ENCODE results near the gene ZSCAN5A. TPM values are rescaled to one million over a fixed set of nuclear protein-coding genes. Genes with fewer than 3 reads are reported as not detected.
"Not testable (repeated sequence)": the region's sequence is repeated elsewhere in the genome, so short reads cannot be mapped to it uniquely, and the experiment has no call there.

The ZSCAN5A gene
- total RNA-seq, 3 donors from 2014 or later (not counting 1 experiment from before 2014, with no cell fraction given): 6.7 to 10.2 (median 7.9) TPM

GRCh38 chr19:56177564-56178243 is 136.9 kb downstream of the ZSCAN5A start:
- Mint-ChIP-seq H3K27ac (no peak overlapping the region), H3K36me3 (no peaks in the 10 kb centered on the region), H3K9me3 (no peaks in the 10 kb centered on the region), H3K27me3 (ENCODE audit: low read depth in 2 of 2) (peaks cover 4 to 6% of the 10 kb centered on the region in 2 donors), H3K4me3 (no peak overlapping the region), H3K4me1 (no peaks in the 10 kb centered on the region)
- Histone ChIP-seq H3K36me3 (ENCODE audit: control insufficient read depth, insufficient read depth, low read length) (no peaks in the 10 kb centered on the region), H3K27ac (ENCODE audit: low read length) (no peak overlapping the region), H3K4me1 (ENCODE audit: control insufficient read depth, insufficient read depth, low read length) (no peaks in the 10 kb centered on the region), H3K27me3 (ENCODE audit: control insufficient read depth, insufficient read depth, low read length) (no peaks in the 10 kb centered on the region), H3K4me3 (ENCODE audit: low read length) (no peak overlapping the region), H3K9me3 (ENCODE audit: control insufficient read depth, insufficient read depth, low read length) (no peaks in the 10 kb centered on the region)
- intact Hi-C loops (cut with micrococcal nuclease): loop anchor here (10.0 kb wide), 1 partner anchor 73 kb away; no protein-coding TSS in a partner anchor
- no peak for DNase-seq
- ATAC-seq: no peak
- TF ChIP-seq CTCF (IDR thresholded peaks at IDR 0.05): no peak
- WGBS (ENCODE audit: insufficient coverage): 68% methylated on average over 11 of the region's 11 CpGs

GRCh38 chr19:56176881-56177280 is 137.8 kb downstream of the ZSCAN5A start:
- H3K36me3 Mint-ChIP-seq: no peaks in the 10 kb centered on the region
- Histone ChIP-seq H3K27me3 (ENCODE audit: control insufficient read depth, insufficient read depth, low read length) (no peaks in the 10 kb centered on the region), H3K9me3 (ENCODE audit: control insufficient read depth, insufficient read depth, low read length) (no peaks in the 10 kb centered on the region), H3K4me1 (ENCODE audit: control insufficient read depth, insufficient read depth, low read length) (peaks cover 2% of the 10 kb centered on the region), H3K36me3 (ENCODE audit: control insufficient read depth, insufficient read depth, low read length) (no peaks in the 10 kb centered on the region), H3K27ac (ENCODE audit: low read length) (no peak overlapping the region), H3K4me3 (ENCODE audit: low read length) (no peak overlapping the region)
- H3K9me3 Mint-ChIP-seq: no peaks in the 10 kb centered on the region
- TF ChIP-seq CTCF (IDR thresholded peaks at IDR 0.05): no peak
- 93% methylated on average over 18 of the region's 18 CpGs for WGBS (ENCODE audit: insufficient coverage)
- H3K27me3 Mint-ChIP-seq (ENCODE audit: low read depth in 2 of 2): peaks cover 4 to 6% of the 10 kb centered on the region in 2 donors
- DNase-seq: no peak
- intact Hi-C loops (cut with micrococcal nuclease): loop anchor here (10.0 kb wide), 1 partner anchor 72 kb away; no protein-coding TSS in a partner anchor
- no peak overlapping the region for H3K27ac Mint-ChIP-seq
- H3K4me1 Mint-ChIP-seq: peaks cover 0 to 2% of the 10 kb centered on the region in 2 donors
- no peak overlapping the region for H3K4me3 Mint-ChIP-seq
- no peak for ATAC-seq

- H3K27me3 ChIP-seq (ENCODE audit: control insufficient read depth, insufficient read depth, low read length); H3K27me3 Mint-ChIP-seq (ENCODE audit: low read depth in 2 of 2); H3K36me3 Mint-ChIP-seq; H3K36me3 ChIP-seq (ENCODE audit: control insufficient read depth, insufficient read depth, low read length); H3K27ac Mint-ChIP-seq; H3K27ac ChIP-seq (ENCODE audit: low read length); H3K9me3 Mint-ChIP-seq; H3K4me1 ChIP-seq (ENCODE audit: control insufficient read depth, insufficient read depth, low read length); DNase-seq; H3K4me3 ChIP-seq (ENCODE audit: low read length); H3K9me3 ChIP-seq (ENCODE audit: control insufficient read depth, insufficient read depth, low read length); ATAC-seq; H3K4me3 Mint-ChIP-seq; H3K4me1 Mint-ChIP-seq: not testable (repeated sequence)
- intact Hi-C loops (cut with micrococcal nuclease): loop anchor here (10.0 kb wide), 1 partner anchor 72 kb away; no protein-coding TSS in a partner anchor
- WGBS (ENCODE audit: insufficient coverage): 100% methylated on average over 1 of the region's 11 CpGs
Observed at GRCh38 chr19:56176310-56176709, 138.3 kb downstream of the ZSCAN5A start.

- not testable (repeated sequence) for H3K9me3 Mint-ChIP-seq; H3K4me3 ChIP-seq (ENCODE audit: low read length); H3K4me1 ChIP-seq (ENCODE audit: control insufficient read depth, insufficient read depth, low read length); H3K27ac ChIP-seq (ENCODE audit: low read length); DNase-seq; H3K27me3 Mint-ChIP-seq (ENCODE audit: low read depth in 2 of 2); H3K36me3 Mint-ChIP-seq; H3K27me3 ChIP-seq (ENCODE audit: control insufficient read depth, insufficient read depth, low read length); H3K36me3 ChIP-seq (ENCODE audit: control insufficient read depth, insufficient read depth, low read length); H3K27ac Mint-ChIP-seq; H3K4me1 Mint-ChIP-seq; ATAC-seq; H3K9me3 ChIP-seq (ENCODE audit: control insufficient read depth, insufficient read depth, low read length); H3K4me3 Mint-ChIP-seq
- intact Hi-C loops (cut with micrococcal nuclease): loop anchor here (10.0 kb wide), 1 partner anchor 71 kb away; no protein-coding TSS in a partner anchor
- WGBS (ENCODE audit: insufficient coverage): 84% methylated on average over 15 of the region's 15 CpGs
Observed at GRCh38 chr19:56175861-56176307, 138.8 kb downstream of the ZSCAN5A start, which contains the start of gene GALP. TSS of gene GALP (plus strand) at chr19:56176008. CDS start at chr19:56177109, 1,101 bp downstream.
